H9 (cell line): ENCODE data around the gene FAM13C. TPM values are rescaled to one million over a fixed set of nuclear protein-coding genes. Genes with fewer than 3 reads are reported as not detected.
A peak's percentile ranks its signal among the peaks of the same experiment; 100 is the strongest.

Experiments used
- DNase-seq: peaks from one replicate; pipeline ENCODE4 v3.0.0-alpha.2; 2017
- H2AFZ ChIP-seq: one replicate; pipeline ENCODE4 v1.6.1; 2013; ENCODE audit warnings: mild to moderate bottlenecking, low read length, control low read depth, moderate library complexity
- H2AK5ac ChIP-seq: 2 replicates; pipeline ENCODE4 v1.6.1; 2013; ENCODE audit warnings: low read length, control low read depth, mixed read lengths; ENCODE audit not compliant: insufficient read length
- H2BK120ac ChIP-seq: one replicate; pipeline ENCODE4 v1.6.1; 2013; ENCODE audit warnings: low read depth, mild to moderate bottlenecking, low read length, control low read depth, inconsistent platforms; ENCODE audit not compliant: poor library complexity, severe bottlenecking
- H2BK12ac ChIP-seq: 2 replicates; pipeline ENCODE4 v1.6.1; 2013; ENCODE audit warnings: low read length, control low read depth, mixed read lengths, low read depth; ENCODE audit not compliant: insufficient read length
- H2BK15ac ChIP-seq: 2 replicates; pipeline ENCODE4 v1.6.1; 2013; ENCODE audit warnings: low read depth, low read length, control low read depth
- H2BK20ac ChIP-seq: one replicate; pipeline ENCODE4 v1.6.1; 2013; ENCODE audit warnings: low read depth, mild to moderate bottlenecking, low read length, control low read depth, inconsistent platforms; ENCODE audit not compliant: poor library complexity, severe bottlenecking
- H2BK5ac ChIP-seq: 2 replicates; pipeline ENCODE4 v1.6.1; 2013; ENCODE audit warnings: low read length, control low read depth, mixed read lengths; ENCODE audit not compliant: insufficient read length
- H3K14ac ChIP-seq: 2 replicates; pipeline ENCODE4 v1.6.1; 2013; ENCODE audit warnings: low read length, control low read depth; ENCODE audit not compliant: insufficient read depth
- H3K18ac ChIP-seq: 2 replicates; pipeline ENCODE4 v1.6.1; 2013; ENCODE audit warnings: low read depth, mild to moderate bottlenecking, mixed read lengths, low read length, control low read depth; ENCODE audit not compliant: insufficient read length
- H3K23ac ChIP-seq: 2 replicates; pipeline ENCODE4 v1.6.1; 2013; ENCODE audit warnings: low read length, control low read depth, mixed read lengths, low read depth; ENCODE audit not compliant: insufficient read length
- H3K23me2 ChIP-seq: 2 replicates; pipeline ENCODE4 v1.6.1; 2013; ENCODE audit warnings: low read depth, mild to moderate bottlenecking, mixed read lengths, low read length, control low read depth; ENCODE audit not compliant: insufficient read length, poor library complexity, severe bottlenecking
- H3K27ac ChIP-seq: 2 replicates; pipeline ENCODE4 v1.5.1; 2013; ENCODE audit warnings: low read length, control low read depth, mixed read lengths, low read depth; ENCODE audit not compliant: insufficient read length
- H3K27me3 ChIP-seq: 2 replicates; pipeline ENCODE4 v1.6.1; 2013; ENCODE audit warnings: low read length, control low read depth, inconsistent platforms; ENCODE audit not compliant: insufficient read depth
- H3K4ac ChIP-seq: 2 replicates; pipeline ENCODE4 v1.6.1; 2013; ENCODE audit warnings: low read depth, mild to moderate bottlenecking, control low read depth, inconsistent platforms, low read length, moderate library complexity
- H3K4me1 ChIP-seq: 2 replicates; pipeline ENCODE4 v1.6.1; 2013; ENCODE audit warnings: low read length, control low read depth, inconsistent platforms; ENCODE audit not compliant: insufficient read depth
- H3K4me2 ChIP-seq: 2 replicates; pipeline ENCODE4 v1.6.1; 2013; ENCODE audit warnings: low read length, control low read depth, mixed read lengths; ENCODE audit not compliant: insufficient read length, insufficient read depth
- H3K56ac ChIP-seq: 2 replicates; pipeline ENCODE4 v1.6.1; 2013; ENCODE audit warnings: low read depth, mild to moderate bottlenecking, mixed read lengths, low read length, control low read depth; ENCODE audit not compliant: insufficient read length
- H3K79me1 ChIP-seq: 2 replicates; pipeline ENCODE4 v1.6.1; 2013; ENCODE audit warnings: low read depth, mild to moderate bottlenecking, moderate library complexity, low read length, control low read depth, inconsistent platforms; ENCODE audit not compliant: insufficient read depth, poor library complexity, severe bottlenecking
- H3K79me2 ChIP-seq: 2 replicates; pipeline ENCODE4 v1.6.1; 2013; ENCODE audit warnings: low read length, control low read depth, inconsistent platforms; ENCODE audit not compliant: insufficient read depth
- H3K9ac ChIP-seq: 2 replicates; pipeline ENCODE4 v1.6.1; 2013; ENCODE audit warnings: low read length, control low read depth, mixed read lengths; ENCODE audit not compliant: insufficient read length; ENCODE audit errors: extremely low read depth
- H3K9me3 ChIP-seq: one replicate; pipeline ENCODE4 v1.6.1; 2013; ENCODE audit warnings: low read depth, low read length, inconsistent platforms; ENCODE audit not compliant: control insufficient read depth
- H3T11ph ChIP-seq: one replicate; pipeline ENCODE4 v1.6.1; 2013; ENCODE audit warnings: mild to moderate bottlenecking, low read length, control low read depth, inconsistent platforms
- H4K20me1 ChIP-seq: one replicate; pipeline ENCODE4 v1.6.1; 2013; ENCODE audit not compliant: control insufficient read depth, insufficient read length, insufficient read depth
- H4K5ac ChIP-seq: 2 replicates; pipeline ENCODE4 v1.6.1; 2013; ENCODE audit warnings: low read depth, mild to moderate bottlenecking, mixed read lengths, low read length, control low read depth; ENCODE audit not compliant: insufficient read length
- H4K8ac ChIP-seq: replicated peaks from 2 replicates; pipeline ENCODE4 v1.6.1; 2013; ENCODE audit warnings: low read length, control low read depth, mixed read lengths, low read depth; ENCODE audit not compliant: insufficient read length
- H4K91ac ChIP-seq: 2 replicates; pipeline ENCODE4 v1.6.1; 2013; ENCODE audit warnings: low read depth, mild to moderate bottlenecking, moderate library complexity, mixed read lengths, low read length, control low read depth; ENCODE audit not compliant: insufficient read length
- H3K27ac Mint-ChIP-seq, 3 experiments: 2 replicates in 2 of 3; 3 replicates in 1 of 3; pipeline ENCODE4 v1.8.0; 2020 to 2021; ENCODE audit warnings: mixed read lengths in 3 of 3, mild to moderate bottlenecking in 1 of 3, moderate library complexity in 1 of 3
- H3K27me3 Mint-ChIP-seq: 2 replicates; pipeline ENCODE4 v1.8.0; 2021; ENCODE audit warnings: low read depth, mild to moderate bottlenecking, moderate library complexity, mixed read lengths
- H3K36me3 Mint-ChIP-seq, 3 experiments: 2 replicates in 2 of 3; 3 replicates in 1 of 3; pipeline ENCODE4 v1.8.0; 2020 to 2021; ENCODE audit warnings: low read depth in 3 of 3, mixed read lengths in 3 of 3; ENCODE audit not compliant: insufficient read depth in 1 of 3
- H3K4me1 Mint-ChIP-seq, 2 experiments: 2 replicates each; pipeline ENCODE4 v1.8.0; 2020; ENCODE audit warnings: mixed read lengths in 2 of 2
- H3K4me3 Mint-ChIP-seq, 2 experiments: 2 replicates in 1 of 2; 3 replicates in 1 of 2; pipeline ENCODE4 v1.8.0; 2020 to 2021; ENCODE audit warnings: mild to moderate bottlenecking in 2 of 2, mixed read lengths in 2 of 2, moderate library complexity in 1 of 2
- H3K9me3 Mint-ChIP-seq, 2 experiments: 2 replicates in 1 of 2; 3 replicates in 1 of 2; pipeline ENCODE4 v1.8.0; 2020; ENCODE audit warnings: mild to moderate bottlenecking in 2 of 2, mixed read lengths in 2 of 2, moderate library complexity in 1 of 2
- WGBS: extraction: QIAGEN DNeasy Blood & Tissue Kit; methylation state at CpG from one replicate; pipeline ENCODE4 v1.1.7; 2013; ENCODE audit warnings: missing lambda C conversion rate, low lambda C conversion rate, mixed read lengths; ENCODE audit not compliant: insufficient read length; ENCODE audit errors: extremely low coverage; 5-methylcytosine and 5-hydroxymethylcytosine counted together
- total RNA-seq: library from RNA; stranded (reverse); gene quantifications from 2 replicates; pipeline ENCODE4 v1.2.1, GENCODE V29; 2021
- TF ChIP-seq, protein P1 (sequence below): fragments of 200-600 bp; sonication (generic); conservative IDR thresholded peaks from 3 replicates; pipeline ENCODE4 v1.8.0; 2021; ENCODE audit warnings: antibody characterized with exemption, mild to moderate bottlenecking

The FAM13C gene
- total RNA-seq, 1 experiment from 2014 or later, result 0.31 TPM

DNA sequence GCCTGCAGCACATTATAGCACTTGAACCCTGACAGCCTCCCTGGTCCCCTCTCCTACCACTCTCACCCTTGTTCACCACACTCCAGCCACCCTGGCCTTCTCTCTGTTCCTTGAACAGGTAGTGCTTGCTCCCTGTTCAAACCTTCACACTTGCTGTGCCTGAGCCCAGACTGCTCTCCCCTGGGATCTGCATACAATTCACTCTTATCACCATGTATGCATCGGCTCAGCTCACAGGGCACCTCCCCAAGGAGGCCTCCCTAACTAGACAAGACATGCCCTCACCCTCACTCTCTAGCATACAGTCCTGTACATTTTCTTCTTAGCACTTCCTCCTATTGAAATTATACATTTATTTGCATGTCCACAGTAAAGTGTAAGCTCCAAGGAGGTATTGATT lies 59.3 kb downstream of the FAM13C start:
- Histone ChIP-seq H4K5ac (no peak overlapping the region), H3K4me1 (no peaks in the 10 kb centered on the region), H2BK5ac (no peak overlapping the region), H2AFZ (no peak overlapping the region), H3K9me3 (no peaks in the 10 kb centered on the region), H4K8ac (no peak overlapping the region), H3K14ac (no peak overlapping the region), H2BK120ac (peak overlapping the region; percentile 23), H3K27me3 (no peaks in the 10 kb centered on the region; the same call in 1 of the 2 replicates), H4K91ac (no peak overlapping the region), H2BK20ac (no peak overlapping the region), H3K79me1 (no peaks in the 10 kb centered on the region), H3K4ac (no peak overlapping the region), H3K79me2 (no peaks in the 10 kb centered on the region), H3T11ph (no peak overlapping the region), H3K4me2 (no peak overlapping the region), H3K27ac (no peak overlapping the region), H3K56ac (no peak overlapping the region), H3K23me2 (no peaks in the 10 kb centered on the region), H2AK5ac (no peak overlapping the region), H3K9ac (no peak overlapping the region), H4K20me1 (no peaks in the 10 kb centered on the region), H2BK12ac (no peak overlapping the region), H3K18ac (no peak overlapping the region), H2BK15ac (no peak overlapping the region), H3K23ac (no peak overlapping the region)
- no peaks in the 10 kb centered on the region for H3K27me3 Mint-ChIP-seq
- no CpG with 5 or more reads among the region's 1 CpG for WGBS
- H3K4me3 Mint-ChIP-seq, result no peak overlapping the region
- H3K9me3 Mint-ChIP-seq, result no peaks in the 10 kb centered on the region
- no peak for DNase-seq
- TF ChIP-seq, protein P1, sequence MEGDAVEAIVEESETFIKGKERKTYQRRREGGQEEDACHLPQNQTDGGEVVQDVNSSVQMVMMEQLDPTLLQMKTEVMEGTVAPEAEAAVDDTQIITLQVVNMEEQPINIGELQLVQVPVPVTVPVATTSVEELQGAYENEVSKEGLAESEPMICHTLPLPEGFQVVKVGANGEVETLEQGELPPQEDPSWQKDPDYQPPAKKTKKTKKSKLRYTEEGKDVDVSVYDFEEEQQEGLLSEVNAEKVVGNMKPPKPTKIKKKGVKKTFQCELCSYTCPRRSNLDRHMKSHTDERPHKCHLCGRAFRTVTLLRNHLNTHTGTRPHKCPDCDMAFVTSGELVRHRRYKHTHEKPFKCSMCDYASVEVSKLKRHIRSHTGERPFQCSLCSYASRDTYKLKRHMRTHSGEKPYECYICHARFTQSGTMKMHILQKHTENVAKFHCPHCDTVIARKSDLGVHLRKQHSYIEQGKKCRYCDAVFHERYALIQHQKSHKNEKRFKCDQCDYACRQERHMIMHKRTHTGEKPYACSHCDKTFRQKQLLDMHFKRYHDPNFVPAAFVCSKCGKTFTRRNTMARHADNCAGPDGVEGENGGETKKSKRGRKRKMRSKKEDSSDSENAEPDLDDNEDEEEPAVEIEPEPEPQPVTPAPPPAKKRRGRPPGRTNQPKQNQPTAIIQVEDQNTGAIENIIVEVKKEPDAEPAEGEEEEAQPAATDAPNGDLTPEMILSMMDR, result no peak
- peaks cover 4 to 8% of the 10 kb centered on the region in 2 experiments for H3K4me1 Mint-ChIP-seq
- no peaks in the 10 kb centered on the region for H3K36me3 Mint-ChIP-seq
- H3K27ac Mint-ChIP-seq, result peak overlapping the region in 1 of 3 experiments; percentile 56; a peak in 2 of 7 replicates
